GM20000 (cell line): ENCODE results near the gene SKOR1.

ENCODE experiments used
- DNase-seq: peaks from one replicate; pipeline ENCODE4 v3.0.0; 2012; ENCODE audit warnings: low spot score
- CTCF ChIP-seq: IDR thresholded peaks from 2 replicates; pipeline ENCODE4 v1.5.1; 2012; ENCODE audit warnings: mild to moderate bottlenecking, control low read depth; ENCODE audit errors: extremely low read depth, missing control alignments

Gene SKOR1

GRCh38 chr15:67796196-67797127 is 28.8 kb upstream of the SKOR1 start:
- DNase-seq = no peak
- no peak for TF ChIP-seq CTCF

GRCh38 chr15:67799801-67800205 is 25.5 kb upstream of the SKOR1 start:
- no peak for TF ChIP-seq CTCF
- no peak for DNase-seq

GRCh38 chr15:67801142-67801541 is 24.2 kb upstream of the SKOR1 start:
- DNase-seq = no peak
- TF ChIP-seq CTCF = no peak

- no peak for DNase-seq
- no peak for TF ChIP-seq CTCF
Observed at GRCh38 chr15:67801926-67802914, 23.1 kb upstream of the SKOR1 start.

- no peak for DNase-seq
- TF ChIP-seq CTCF = no peak
Observed at GRCh38 chr15:67803299-67803698, 22.0 kb upstream of the SKOR1 start.

GRCh38 chr15:67803996-67804843 is 21.1 kb upstream of the SKOR1 start:
- no peak for DNase-seq
- TF ChIP-seq CTCF = no peak
